ENCODE data around the gene PLXND1. TPM values are rescaled to one million over a fixed set of nuclear protein-coding genes. Genes with fewer than 3 reads are reported as not detected.
"Not testable (repeated sequence)": the region's sequence is repeated elsewhere in the genome, so short reads cannot be mapped to it uniquely, and the experiment has no call there.

The PLXND1 gene
- polyA plus RNA-seq, 1 donor from 2014 or later, result 0.05 TPM

GRCh38 chr3:129547241-129547640 lies 59.2 kb downstream of the PLXND1 start:
- H4K20me1 ChIP-seq (ENCODE audit: insufficient read depth), result no peaks in the 10 kb centered on the region
- no peak overlapping the region for H3K27ac ChIP-seq (ENCODE audit: low read length)
- no peak overlapping the region for H2AFZ ChIP-seq (ENCODE audit: low read depth, low read length)
- no peaks in the 10 kb centered on the region for H3F3A ChIP-seq (ENCODE audit: insufficient read depth, low read length, poor library complexity, severe bottlenecking)
- no peak overlapping the region for H3K9ac ChIP-seq (ENCODE audit: low read length)
- H3K27me3 ChIP-seq (ENCODE audit: insufficient read depth, low read depth, low read length), result no peaks in the 10 kb centered on the region
- no peak for TF ChIP-seq SMC3 (conservative IDR thresholded peaks at IDR 0.05; ENCODE audit: poor library complexity)
- TF ChIP-seq EZH2 (IDR thresholded peaks at IDR 0.05; ENCODE audit: borderline replicate concordance, insufficient read depth, low read length, poor library complexity, severe bottlenecking), result no peak
- no peak for TF ChIP-seq REST (IDR thresholded peaks at IDR 0.05; ENCODE audit: borderline replicate concordance)
- TF ChIP-seq RAD21 (conservative IDR thresholded peaks at IDR 0.05), result no peak
- no peak for TF ChIP-seq POLR2AphosphoS5 (IDR thresholded peaks at IDR 0.05)
- no peak for TF ChIP-seq CTCF (IDR thresholded peaks at IDR 0.05; ENCODE audit: poor library complexity, severe bottlenecking)
- TF ChIP-seq EP300 (conservative IDR thresholded peaks at IDR 0.05; ENCODE audit: poor library complexity, severe bottlenecking), result no peak
- no peak for TF ChIP-seq TAF1 (IDR thresholded peaks at IDR 0.05; ENCODE audit: low read depth)
- no peak for TF ChIP-seq MXI1 (conservative IDR thresholded peaks at IDR 0.05; ENCODE audit: poor library complexity, severe bottlenecking)
- H3K36me3 ChIP-seq (ENCODE audit: insufficient read depth, low read length), result no peaks in the 10 kb centered on the region
- no peak overlapping the region for H3K4me3 ChIP-seq (ENCODE audit: low read length)
- no peaks in the 10 kb centered on the region for H3K9me3 ChIP-seq (ENCODE audit: low read length)
- no peaks in the 10 kb centered on the region for H3K79me2 ChIP-seq (replicated peaks; ENCODE audit: insufficient read depth, low read length)
- no peak overlapping the region for H3K4me2 ChIP-seq (ENCODE audit: low read length)
- H3K9me2 ChIP-seq (ENCODE audit: insufficient read depth, low read length), result no peaks in the 10 kb centered on the region

- not testable (repeated sequence) for H3K9me2 ChIP-seq (ENCODE audit: insufficient read depth, low read length); H3K27ac ChIP-seq (ENCODE audit: low read length); H3K79me2 ChIP-seq (replicated peaks; ENCODE audit: insufficient read depth, low read length); H3K9me3 ChIP-seq (ENCODE audit: low read length); H3K4me2 ChIP-seq (ENCODE audit: low read length); H4K20me1 ChIP-seq (ENCODE audit: insufficient read depth); H3K36me3 ChIP-seq (ENCODE audit: insufficient read depth, low read length); H3K4me3 ChIP-seq (ENCODE audit: low read length); H2AFZ ChIP-seq (ENCODE audit: low read depth, low read length); H3F3A ChIP-seq (ENCODE audit: insufficient read depth, low read length, poor library complexity, severe bottlenecking); H3K9ac ChIP-seq (ENCODE audit: low read length); H3K27me3 ChIP-seq (ENCODE audit: insufficient read depth, low read depth, low read length)
These were observed 60.5 kb downstream of the PLXND1 start for GRCh38 chr3:129545951-129546350.

- no peaks in the 10 kb centered on the region for H3K79me2 ChIP-seq (replicated peaks; ENCODE audit: insufficient read depth, low read length)
- no peak overlapping the region for H3K27ac ChIP-seq (ENCODE audit: low read length)
- no peak overlapping the region for H3K4me2 ChIP-seq (ENCODE audit: low read length)
- H3K9me3 ChIP-seq (ENCODE audit: low read length), result no peaks in the 10 kb centered on the region
- no peak for TF ChIP-seq EZH2 (IDR thresholded peaks at IDR 0.05; ENCODE audit: borderline replicate concordance, insufficient read depth, low read length, poor library complexity, severe bottlenecking)
- no peak for TF ChIP-seq RAD21 (conservative IDR thresholded peaks at IDR 0.05)
- no peak overlapping the region for H3K9ac ChIP-seq (ENCODE audit: low read length)
- H4K20me1 ChIP-seq (ENCODE audit: insufficient read depth), result no peaks in the 10 kb centered on the region
- H2AFZ ChIP-seq (ENCODE audit: low read depth, low read length), result no peak overlapping the region
- no peaks in the 10 kb centered on the region for H3K9me2 ChIP-seq (ENCODE audit: insufficient read depth, low read length)
- no peaks in the 10 kb centered on the region for H3F3A ChIP-seq (ENCODE audit: insufficient read depth, low read length, poor library complexity, severe bottlenecking)
- no peaks in the 10 kb centered on the region for H3K27me3 ChIP-seq (ENCODE audit: insufficient read depth, low read depth, low read length)
- no peak overlapping the region for H3K4me3 ChIP-seq (ENCODE audit: low read length)
- H3K36me3 ChIP-seq (ENCODE audit: insufficient read depth, low read length), result no peaks in the 10 kb centered on the region
These were observed 62.5 kb downstream of the PLXND1 start for GRCh38 chr3:129543999-129544398.
